Sigmoid colon (tissue), 3 donors: Measurements from ENCODE around the gene FGGY.

Experiments
- POLR2A ChIP-seq, 2 donors: fragments of 450-650 bp; IDR thresholded peaks; one replicate each; pipeline ENCODE4 v1.6.1; 2016; ENCODE audit warnings: antibody characterized with exemption in 2 of 2, mild to moderate bottlenecking in 2 of 2, moderate library complexity in 2 of 2
- TF ChIP-seq, protein P1 (sequence below), 4 experiments: fragments of 450-650 bp in 3 of 4; fragments of 200-600 bp in 1 of 4; IDR thresholded peaks; one replicate each; pipeline ENCODE4 v1.5.1; 2016 to 2019; ENCODE audit warnings: antibody characterized with exemption in 4 of 4, mild to moderate bottlenecking in 3 of 4, moderate library complexity in 2 of 4

DNA sequence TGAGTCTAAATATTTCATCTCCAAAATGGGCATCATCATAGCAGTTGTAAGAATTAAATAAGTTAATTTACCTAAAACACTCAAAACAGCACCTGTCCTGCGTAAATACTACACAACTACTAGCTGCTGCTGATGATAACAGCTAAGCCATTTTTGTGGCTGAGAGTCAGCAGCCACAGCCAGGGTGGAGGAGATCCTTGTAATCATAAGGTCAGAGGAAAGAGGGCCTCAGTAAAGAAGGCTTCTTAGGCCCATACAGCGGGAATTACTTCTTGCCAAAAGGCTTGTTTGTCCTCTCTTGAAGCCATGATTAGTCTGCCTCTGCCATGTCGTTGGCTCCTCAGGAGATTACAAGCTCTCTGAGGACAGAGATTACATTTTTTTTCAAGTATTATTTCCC lies 245.0 kb downstream of the FGGY start:
- TF ChIP-seq POLR2A (IDR thresholded peaks at IDR 0.05), result no peak
- TF ChIP-seq, protein P1, sequence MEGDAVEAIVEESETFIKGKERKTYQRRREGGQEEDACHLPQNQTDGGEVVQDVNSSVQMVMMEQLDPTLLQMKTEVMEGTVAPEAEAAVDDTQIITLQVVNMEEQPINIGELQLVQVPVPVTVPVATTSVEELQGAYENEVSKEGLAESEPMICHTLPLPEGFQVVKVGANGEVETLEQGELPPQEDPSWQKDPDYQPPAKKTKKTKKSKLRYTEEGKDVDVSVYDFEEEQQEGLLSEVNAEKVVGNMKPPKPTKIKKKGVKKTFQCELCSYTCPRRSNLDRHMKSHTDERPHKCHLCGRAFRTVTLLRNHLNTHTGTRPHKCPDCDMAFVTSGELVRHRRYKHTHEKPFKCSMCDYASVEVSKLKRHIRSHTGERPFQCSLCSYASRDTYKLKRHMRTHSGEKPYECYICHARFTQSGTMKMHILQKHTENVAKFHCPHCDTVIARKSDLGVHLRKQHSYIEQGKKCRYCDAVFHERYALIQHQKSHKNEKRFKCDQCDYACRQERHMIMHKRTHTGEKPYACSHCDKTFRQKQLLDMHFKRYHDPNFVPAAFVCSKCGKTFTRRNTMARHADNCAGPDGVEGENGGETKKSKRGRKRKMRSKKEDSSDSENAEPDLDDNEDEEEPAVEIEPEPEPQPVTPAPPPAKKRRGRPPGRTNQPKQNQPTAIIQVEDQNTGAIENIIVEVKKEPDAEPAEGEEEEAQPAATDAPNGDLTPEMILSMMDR (IDR thresholded peaks at IDR 0.05), result no peak
